DND-41 (cell line): Measurements from ENCODE around the gene ST6GALNAC3.

ENCODE experiments used
- EZH2 ChIP-seq: IDR thresholded peaks from 3 replicates; pipeline ENCODE4 v1.6.1; 2012; ENCODE audit warnings: borderline replicate concordance, low read depth, mild to moderate bottlenecking, moderate library complexity, low read length, inconsistent platforms; ENCODE audit not compliant: severe bottlenecking
- TF ChIP-seq, protein P1 (sequence below): IDR thresholded peaks from 2 replicates; pipeline ENCODE4 v1.5.1; 2012; ENCODE audit warnings: borderline replicate concordance, low read length, moderate library complexity, mild to moderate bottlenecking; ENCODE audit not compliant: poor library complexity, severe bottlenecking; ENCODE audit errors: extremely low read depth

DNA sequence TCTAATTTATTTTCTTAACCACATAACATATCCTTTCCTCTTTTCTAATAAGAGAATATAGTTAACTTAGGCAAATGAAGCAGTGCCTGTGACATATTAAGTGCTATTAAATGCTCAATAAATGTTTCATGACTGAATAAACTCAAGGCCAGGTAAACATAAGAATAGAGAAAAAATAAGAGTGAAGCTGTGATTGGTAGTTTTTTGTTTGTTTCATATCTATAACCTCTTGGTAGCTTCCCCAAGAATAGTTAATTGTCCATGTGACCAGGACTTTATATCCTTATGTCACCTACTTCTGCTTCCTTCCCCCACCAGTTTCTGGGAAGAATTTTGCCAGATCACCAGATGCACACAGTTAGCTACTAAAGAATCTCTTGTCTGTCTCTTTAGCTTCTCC, 497.7 kb downstream of the ST6GALNAC3 start:
- TF ChIP-seq, protein P1, sequence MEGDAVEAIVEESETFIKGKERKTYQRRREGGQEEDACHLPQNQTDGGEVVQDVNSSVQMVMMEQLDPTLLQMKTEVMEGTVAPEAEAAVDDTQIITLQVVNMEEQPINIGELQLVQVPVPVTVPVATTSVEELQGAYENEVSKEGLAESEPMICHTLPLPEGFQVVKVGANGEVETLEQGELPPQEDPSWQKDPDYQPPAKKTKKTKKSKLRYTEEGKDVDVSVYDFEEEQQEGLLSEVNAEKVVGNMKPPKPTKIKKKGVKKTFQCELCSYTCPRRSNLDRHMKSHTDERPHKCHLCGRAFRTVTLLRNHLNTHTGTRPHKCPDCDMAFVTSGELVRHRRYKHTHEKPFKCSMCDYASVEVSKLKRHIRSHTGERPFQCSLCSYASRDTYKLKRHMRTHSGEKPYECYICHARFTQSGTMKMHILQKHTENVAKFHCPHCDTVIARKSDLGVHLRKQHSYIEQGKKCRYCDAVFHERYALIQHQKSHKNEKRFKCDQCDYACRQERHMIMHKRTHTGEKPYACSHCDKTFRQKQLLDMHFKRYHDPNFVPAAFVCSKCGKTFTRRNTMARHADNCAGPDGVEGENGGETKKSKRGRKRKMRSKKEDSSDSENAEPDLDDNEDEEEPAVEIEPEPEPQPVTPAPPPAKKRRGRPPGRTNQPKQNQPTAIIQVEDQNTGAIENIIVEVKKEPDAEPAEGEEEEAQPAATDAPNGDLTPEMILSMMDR = no peak
- no peak for TF ChIP-seq EZH2
